HCT116 (cell line): ENCODE results near the gene PREX1. TPM values are rescaled to one million over a fixed set of nuclear protein-coding genes. Genes with fewer than 3 reads are reported as not detected.

Experiments
- ATAC-seq: fragments of 200-7000 bp; cut with Tn5 transposase; 2 replicates; pipeline ENCODE4 v1.9.1; 2020; ENCODE audit warnings: mild to moderate bottlenecking, moderate library complexity
- BruUV-seq: library from RNA; stranded (reverse); fragments of 400-500 nt; replicated peaks from 2 replicates; lab custom pipeline; 2021; lab: Mats Ljungman, UMichigan
- CTCF ChIA-PET: fragments of 300-600 bp; sonication (Branson Sonifier 250); formaldehyde crosslinking; loops from one replicate; lab custom pipeline; 2021; ENCODE audit warnings: antibody characterized with exemption; lab: Charles Lee
- POLR2A ChIA-PET: fragments of 300-600, 350-600 bp; sonication (Branson Sonifier 250); formaldehyde crosslinking; loops from one replicate; lab custom pipeline; 2021; ENCODE audit warnings: antibody characterized with exemption; lab: Charles Lee
- RAD21 ChIA-PET, 2 experiments: fragments of 300-600 bp; sonication (Branson Sonifier 250); formaldehyde crosslinking; loops; one replicate each; lab custom pipeline; 2023; ENCODE audit warnings: low total read pairs in 2 of 2; ENCODE audit not compliant: uncharacterized antibody in 2 of 2, unreplicated experiment in 2 of 2, low non-redundant PET in 1 of 2; lab: Charles Lee
- DNase-seq: peaks from one replicate; pipeline ENCODE4 v3.0.0-alpha.2; 2010; ENCODE audit warnings: low read depth, low spot score
- H2AFZ ChIP-seq: fragments of 200-600 bp; shearing (Covaris generic), sonication (generic); 2 replicates; pipeline ENCODE4 v1.6.1; 2017; ENCODE audit warnings: low read depth, mixed run types, mixed read lengths, antibody characterized with exemption, low read length; ENCODE audit not compliant: poor library complexity, severe bottlenecking
- H3K27ac ChIP-seq: 2 replicates; pipeline ENCODE4 v1.5.1; 2012; ENCODE audit warnings: low read depth, low read length
- H3K27me3 ChIP-seq: fragments of 200-600 bp; sonication (generic); 2 replicates; pipeline ENCODE4 v1.6.1; 2016; ENCODE audit warnings: mixed run types, low read length, mixed read lengths; ENCODE audit not compliant: insufficient read depth
- H3K36me3 ChIP-seq, 2 experiments: fragments of 200-500 bp in 1 of 2; fragments of 200-600 bp in 1 of 2; sonication (Bioruptor generic) in 1 of 2; sonication (generic) in 1 of 2; 2 replicates each; pipeline versions ENCODE4 v1.5.1 to v1.6.1; 2014 to 2016; ENCODE audit warnings: low read length in 2 of 2, inconsistent platforms in 1 of 2, mixed read lengths in 1 of 2, mixed run types in 1 of 2; ENCODE audit not compliant: insufficient read depth in 2 of 2, control insufficient read depth in 1 of 2
- H3K4me1 ChIP-seq, 2 experiments: fragments of 200-600 bp in 1 of 2; sonication (generic) in 1 of 2; 2 replicates each; pipeline versions ENCODE4 v1.5.1 to v1.6.1; 2012 to 2017; ENCODE audit warnings: low read length in 2 of 2, inconsistent platforms in 1 of 2, mild to moderate bottlenecking in 1 of 2, mixed read lengths in 1 of 2, mixed run types in 1 of 2, moderate library complexity in 1 of 2; ENCODE audit not compliant: insufficient read depth in 2 of 2, control insufficient read depth in 1 of 2
- H3K4me2 ChIP-seq: fragments of 200-600 bp; sonication (generic); 2 replicates; pipeline ENCODE4 v1.6.1; 2017; ENCODE audit warnings: mixed run types, low read length, mixed read lengths
- H3K4me3 ChIP-seq, 2 experiments: fragments of 200-600 bp in 1 of 2; sonication (generic) in 1 of 2; replicated peaks in 1 of 2; 2 replicates each; pipeline ENCODE4 v1.5.1; 2011 to 2016; ENCODE audit warnings: low read length in 2 of 2, control low read depth in 1 of 2, low read depth in 1 of 2, mild to moderate bottlenecking in 1 of 2, mixed read lengths in 1 of 2, mixed run types in 1 of 2
- H3K79me2 ChIP-seq: fragments of 200-600 bp; sonication (generic); 2 replicates; pipeline ENCODE4 v1.6.1; 2017; ENCODE audit warnings: mild to moderate bottlenecking, mixed run types, low read length, moderate library complexity, mixed read lengths; ENCODE audit not compliant: insufficient read depth
- H3K9ac ChIP-seq: fragments of 200-600 bp; sonication (generic); 2 replicates; pipeline ENCODE4 v1.6.1; 2016; ENCODE audit warnings: low read length, mixed read lengths
- H3K9me2 ChIP-seq: fragments of 200-600 bp; sonication (generic), shearing (Covaris generic); 2 replicates; pipeline ENCODE4 v1.6.1; 2017; ENCODE audit warnings: mixed run types, mild to moderate bottlenecking, moderate library complexity; ENCODE audit not compliant: insufficient read depth
- H3K9me3 ChIP-seq, 2 experiments: fragments of 200-500 bp in 1 of 2; fragments of 200-600 bp in 1 of 2; sonication (Bioruptor generic) in 1 of 2; sonication (generic) in 1 of 2; 2 replicates each; pipeline ENCODE4 v1.6.1; 2014 to 2017; ENCODE audit warnings: low read length in 2 of 2, mixed read lengths in 2 of 2, inconsistent platforms in 1 of 2, low read depth in 1 of 2, mild to moderate bottlenecking in 1 of 2, mixed run types in 1 of 2, moderate library complexity in 1 of 2; ENCODE audit not compliant: control insufficient read depth in 1 of 2, insufficient read depth in 1 of 2
- H4K20me1 ChIP-seq: fragments of 200-600 bp; sonication (generic), shearing (Covaris generic); 2 replicates; pipeline ENCODE4 v1.6.1; 2017; ENCODE audit warnings: mixed run types, mild to moderate bottlenecking, moderate library complexity; ENCODE audit not compliant: insufficient read depth
- EGR1 ChIP-seq: IDR thresholded peaks from 2 replicates; pipeline ENCODE4 v1.6.1; 2012; ENCODE audit warnings: low read depth
- ELF1 ChIP-seq: IDR thresholded peaks from 2 replicates; pipeline ENCODE4 v1.6.1; 2012; ENCODE audit warnings: low read depth, borderline replicate concordance
- EZH2 ChIP-seq: fragments of 200-600 bp; sonication (generic); IDR thresholded peaks from 2 replicates; pipeline ENCODE4 v1.6.1; 2017; ENCODE audit warnings: antibody characterized with exemption, mixed run types
- EZH2phosphoT487 ChIP-seq: fragments of 200-600 bp; IDR thresholded peaks from 2 replicates; pipeline ENCODE4 v1.6.1; 2018; ENCODE audit warnings: antibody characterized with exemption, borderline replicate concordance
- POLR2A ChIP-seq: IDR thresholded peaks from 2 replicates; pipeline ENCODE4 v1.7.0; 2011; ENCODE audit warnings: borderline replicate concordance; ENCODE audit not compliant: insufficient read depth, insufficient read length; ENCODE audit errors: extremely low read depth
- POLR2AphosphoS5 ChIP-seq: IDR thresholded peaks from 2 replicates; pipeline ENCODE4 v1.6.1; 2011; ENCODE audit warnings: mild to moderate bottlenecking, low read depth, low read length, moderate library complexity
- SIN3A ChIP-seq: IDR thresholded peaks from 2 replicates; pipeline ENCODE4 v1.6.1; 2012; ENCODE audit warnings: low read depth
- TCF7L2 ChIP-seq: IDR thresholded peaks from 2 replicates; pipeline ENCODE4 v1.7.0; 2011; ENCODE audit warnings: borderline replicate concordance, inconsistent platforms; ENCODE audit not compliant: insufficient read depth, insufficient read length; ENCODE audit errors: extremely low read depth
- YY1 ChIP-seq: IDR thresholded peaks from 2 replicates; pipeline ENCODE4 v1.6.1; 2011; ENCODE audit warnings: low read length, low read depth, moderate library complexity, mild to moderate bottlenecking; ENCODE audit not compliant: insufficient replicate concordance; ENCODE audit errors: extremely low read depth
- ZFX ChIP-seq: fragments of 450-650 bp; IDR thresholded peaks from 2 replicates; pipeline ENCODE4 v1.6.1; 2017
- intact Hi-C: fragments of 100-400 bp; cut with micrococcal nuclease; formaldehyde crosslinking; loops from 2 replicates; pipeline ENCODE4 v1.10.0; 2022
- total RNA-seq: library from RNA; stranded (reverse); gene quantifications from one replicate; pipeline ENCODE4 v1.2.1, GENCODE V29; 2021; ENCODE audit not compliant: unreplicated experiment
- TF ChIP-seq, protein P1 (sequence below): IDR thresholded peaks from 2 replicates; pipeline ENCODE4 v1.6.1; 2012
- TF ChIP-seq, protein P2 (sequence below): IDR thresholded peaks from 2 replicates; pipeline ENCODE4 v1.6.1; 2012
- TF ChIP-seq, protein P3 (sequence below): IDR thresholded peaks from 2 replicates; pipeline ENCODE4 v1.6.1; 2011; ENCODE audit warnings: mild to moderate bottlenecking, low read length, moderate library complexity; ENCODE audit not compliant: insufficient replicate concordance; ENCODE audit errors: extremely low read depth
- TF ChIP-seq, protein P4 (sequence below), 3 experiments: fragments of 200-600 bp in 1 of 3; sonication (generic) in 1 of 3; IDR thresholded peaks in 2 of 3; conservative IDR thresholded peaks in 1 of 3; 2 replicates each; pipeline ENCODE4 v1.5.1; 2012 to 2017; ENCODE audit warnings: low read depth in 2 of 3, low read length in 2 of 3, antibody characterized with exemption in 1 of 3, borderline replicate concordance in 1 of 3, control low read depth in 1 of 3, mild to moderate bottlenecking in 1 of 3, mixed read lengths in 1 of 3, mixed run types in 1 of 3, moderate library complexity in 1 of 3; ENCODE audit not compliant: insufficient read depth in 1 of 3

Gene PREX1
- total RNA-seq, 1 experiment from 2014 or later = 6.1 TPM

DNA sequence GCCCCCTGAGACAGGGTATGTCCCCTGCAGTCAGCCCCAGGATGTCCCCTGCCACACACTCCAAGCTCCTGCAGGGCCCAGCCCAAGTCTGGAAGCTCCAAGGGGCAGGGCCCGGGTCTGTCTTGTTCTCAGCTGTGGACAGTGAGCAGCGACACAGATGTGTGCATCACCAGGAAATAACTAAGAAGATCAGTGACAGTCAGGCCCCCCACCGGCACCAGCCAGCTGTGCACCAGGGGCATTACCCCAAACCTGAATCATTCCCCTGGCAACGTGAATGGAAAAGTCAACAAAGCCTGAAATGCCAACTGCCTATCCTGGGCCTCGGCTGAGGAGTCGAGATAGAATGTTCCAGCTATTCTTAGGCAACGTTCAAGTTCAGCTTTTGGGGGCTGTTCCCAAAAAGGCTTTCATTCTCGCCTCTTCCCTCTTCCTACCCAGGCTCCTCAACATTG is 105.0 kb downstream of the PREX1 start:
- no TSS peak for BruUV-seq
- ATAC-seq = no peak
- Histone ChIP-seq H3K27ac (no peak overlapping the region), H2AFZ (no peak overlapping the region), H3K9ac (no peak overlapping the region), H3K9me2 (no peaks in the 10 kb centered on the region), H3K4me1 (peaks cover 0 to 5% of the 10 kb centered on the region in 2 experiments; a peak in 2 of 4 replicates), H3K27me3 (no peaks in the 10 kb centered on the region), H3K4me3 (no peak overlapping the region), H4K20me1 (no peaks in the 10 kb centered on the region), H3K4me2 (no peak overlapping the region), H3K36me3 (no peaks in the 10 kb centered on the region), H3K79me2 (no peaks in the 10 kb centered on the region), H3K9me3 (no peaks in the 10 kb centered on the region)
- DNase-seq = no peak
- RAD21 ChIA-PET = no interaction called here
- CTCF ChIA-PET = no interaction called here
- intact Hi-C loops = no loop called here
- no peak for TF ChIP-seq EGR1
- POLR2A ChIA-PET = no interaction called here

DNA sequence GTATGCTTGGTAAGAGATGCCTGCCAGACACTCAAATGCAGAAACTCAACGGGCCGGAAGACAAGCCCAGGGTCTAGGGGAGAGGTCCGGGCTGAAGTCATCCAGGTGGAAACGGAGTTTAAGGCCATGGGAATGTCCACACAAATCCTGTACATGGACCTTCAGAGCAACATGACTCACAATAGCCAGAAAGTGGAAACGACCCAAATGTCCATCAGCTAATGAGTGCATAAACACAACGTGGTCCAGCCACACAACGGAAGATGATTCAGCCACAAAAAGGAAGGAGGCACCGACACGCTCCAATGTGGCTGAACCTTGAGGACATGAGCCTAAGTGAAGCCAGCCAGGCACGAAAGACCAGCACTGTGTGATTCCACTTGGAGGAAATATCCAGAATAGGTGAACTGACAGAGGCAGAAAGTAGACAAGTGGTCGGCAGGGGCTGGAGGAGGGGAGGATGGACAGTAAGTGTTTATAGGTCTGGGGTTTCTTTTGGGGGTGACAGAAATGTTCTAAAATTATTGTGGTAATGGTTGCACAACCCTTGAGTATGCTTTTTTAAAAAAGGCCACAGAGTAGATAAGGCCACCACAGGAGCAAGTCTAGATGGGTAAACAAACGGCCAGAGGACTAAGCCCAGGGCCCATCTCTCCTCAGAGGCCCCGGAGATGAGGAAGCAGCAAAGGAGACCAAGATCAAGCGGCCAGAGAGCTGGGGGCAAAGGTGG is 105.6 kb downstream of the PREX1 start:
- TF ChIP-seq, protein P1, sequence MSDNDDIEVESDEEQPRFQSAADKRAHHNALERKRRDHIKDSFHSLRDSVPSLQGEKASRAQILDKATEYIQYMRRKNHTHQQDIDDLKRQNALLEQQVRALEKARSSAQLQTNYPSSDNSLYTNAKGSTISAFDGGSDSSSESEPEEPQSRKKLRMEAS = no peak
- TF ChIP-seq SIN3A (no peak), POLR2A (no peak), YY1 (no peak), ZFX (no peak), TCF7L2 (no peak), EGR1 (no peak), EZH2phosphoT487 (no peak), EZH2 (no peak), ELF1 (no peak), POLR2AphosphoS5 (no peak)
- TF ChIP-seq, protein P2, sequence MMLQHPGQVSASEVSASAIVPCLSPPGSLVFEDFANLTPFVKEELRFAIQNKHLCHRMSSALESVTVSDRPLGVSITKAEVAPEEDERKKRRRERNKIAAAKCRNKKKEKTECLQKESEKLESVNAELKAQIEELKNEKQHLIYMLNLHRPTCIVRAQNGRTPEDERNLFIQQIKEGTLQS = no peak
- TF ChIP-seq, protein P3, sequence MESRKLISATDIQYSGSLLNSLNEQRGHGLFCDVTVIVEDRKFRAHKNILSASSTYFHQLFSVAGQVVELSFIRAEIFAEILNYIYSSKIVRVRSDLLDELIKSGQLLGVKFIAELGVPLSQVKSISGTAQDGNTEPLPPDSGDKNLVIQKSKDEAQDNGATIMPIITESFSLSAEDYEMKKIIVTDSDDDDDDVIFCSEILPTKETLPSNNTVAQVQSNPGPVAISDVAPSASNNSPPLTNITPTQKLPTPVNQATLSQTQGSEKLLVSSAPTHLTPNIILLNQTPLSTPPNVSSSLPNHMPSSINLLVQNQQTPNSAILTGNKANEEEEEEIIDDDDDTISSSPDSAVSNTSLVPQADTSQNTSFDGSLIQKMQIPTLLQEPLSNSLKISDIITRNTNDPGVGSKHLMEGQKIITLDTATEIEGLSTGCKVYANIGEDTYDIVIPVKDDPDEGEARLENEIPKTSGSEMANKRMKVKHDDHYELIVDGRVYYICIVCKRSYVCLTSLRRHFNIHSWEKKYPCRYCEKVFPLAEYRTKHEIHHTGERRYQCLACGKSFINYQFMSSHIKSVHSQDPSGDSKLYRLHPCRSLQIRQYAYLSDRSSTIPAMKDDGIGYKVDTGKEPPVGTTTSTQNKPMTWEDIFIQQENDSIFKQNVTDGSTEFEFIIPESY = no peak
- TF ChIP-seq, protein P4, sequence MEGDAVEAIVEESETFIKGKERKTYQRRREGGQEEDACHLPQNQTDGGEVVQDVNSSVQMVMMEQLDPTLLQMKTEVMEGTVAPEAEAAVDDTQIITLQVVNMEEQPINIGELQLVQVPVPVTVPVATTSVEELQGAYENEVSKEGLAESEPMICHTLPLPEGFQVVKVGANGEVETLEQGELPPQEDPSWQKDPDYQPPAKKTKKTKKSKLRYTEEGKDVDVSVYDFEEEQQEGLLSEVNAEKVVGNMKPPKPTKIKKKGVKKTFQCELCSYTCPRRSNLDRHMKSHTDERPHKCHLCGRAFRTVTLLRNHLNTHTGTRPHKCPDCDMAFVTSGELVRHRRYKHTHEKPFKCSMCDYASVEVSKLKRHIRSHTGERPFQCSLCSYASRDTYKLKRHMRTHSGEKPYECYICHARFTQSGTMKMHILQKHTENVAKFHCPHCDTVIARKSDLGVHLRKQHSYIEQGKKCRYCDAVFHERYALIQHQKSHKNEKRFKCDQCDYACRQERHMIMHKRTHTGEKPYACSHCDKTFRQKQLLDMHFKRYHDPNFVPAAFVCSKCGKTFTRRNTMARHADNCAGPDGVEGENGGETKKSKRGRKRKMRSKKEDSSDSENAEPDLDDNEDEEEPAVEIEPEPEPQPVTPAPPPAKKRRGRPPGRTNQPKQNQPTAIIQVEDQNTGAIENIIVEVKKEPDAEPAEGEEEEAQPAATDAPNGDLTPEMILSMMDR (IDR thresholded peaks at IDR 0.05 in 2 of 3, conservative IDR thresholded peaks at IDR 0.05 in 1 of 3; ENCODE audit: borderline replicate concordance in 1 of 3, insufficient read depth in 1 of 3, low read depth in 2 of 3, low read length in 2 of 3) = no peak
- no peaks in the 10 kb centered on the region for H4K20me1 ChIP-seq
- peaks cover 0 to 5% of the 10 kb centered on the region in 2 experiments; a peak in 2 of 4 replicates for H3K4me1 ChIP-seq
- RAD21 ChIA-PET = no interaction called here
- H3K9me2 ChIP-seq = no peaks in the 10 kb centered on the region
- H3K4me2 ChIP-seq = no peak overlapping the region
- no peak overlapping the region for H3K9ac ChIP-seq
- H3K9me3 ChIP-seq = no peaks in the 10 kb centered on the region
- BruUV-seq = no TSS peak
- no peaks in the 10 kb centered on the region for H3K36me3 ChIP-seq
- no peak overlapping the region for H2AFZ ChIP-seq
- POLR2A ChIA-PET = no interaction called here
- intact Hi-C loops = no loop called here
- H3K27me3 ChIP-seq = no peaks in the 10 kb centered on the region
- CTCF ChIA-PET = no interaction called here
- no peak for DNase-seq
- H3K27ac ChIP-seq = no peak overlapping the region
- ATAC-seq = no peak
- no peaks in the 10 kb centered on the region for H3K79me2 ChIP-seq
- H3K4me3 ChIP-seq = no peak overlapping the region
